D721Med (cell line): ENCODE data around the gene GATA2.

Source experiments
- DNase-seq: peaks from one replicate; pipeline ENCODE4 v3.0.0; 2011; ENCODE audit warnings: low spot score; ENCODE audit not compliant: insufficient read length
- FAIRE-seq: peaks from 2 replicates; lab custom pipeline; 2011; peaks lifted over from hg19 to GRCh38; lab: Jason Lieb, UNC
- TF ChIP-seq, protein P1 (sequence below): IDR thresholded peaks from 2 replicates; pipeline ENCODE4 v1.5.1; 2012; ENCODE audit warnings: mild to moderate bottlenecking, control low read depth; ENCODE audit not compliant: insufficient read depth; ENCODE audit errors: missing control alignments

Gene GATA2

DNA sequence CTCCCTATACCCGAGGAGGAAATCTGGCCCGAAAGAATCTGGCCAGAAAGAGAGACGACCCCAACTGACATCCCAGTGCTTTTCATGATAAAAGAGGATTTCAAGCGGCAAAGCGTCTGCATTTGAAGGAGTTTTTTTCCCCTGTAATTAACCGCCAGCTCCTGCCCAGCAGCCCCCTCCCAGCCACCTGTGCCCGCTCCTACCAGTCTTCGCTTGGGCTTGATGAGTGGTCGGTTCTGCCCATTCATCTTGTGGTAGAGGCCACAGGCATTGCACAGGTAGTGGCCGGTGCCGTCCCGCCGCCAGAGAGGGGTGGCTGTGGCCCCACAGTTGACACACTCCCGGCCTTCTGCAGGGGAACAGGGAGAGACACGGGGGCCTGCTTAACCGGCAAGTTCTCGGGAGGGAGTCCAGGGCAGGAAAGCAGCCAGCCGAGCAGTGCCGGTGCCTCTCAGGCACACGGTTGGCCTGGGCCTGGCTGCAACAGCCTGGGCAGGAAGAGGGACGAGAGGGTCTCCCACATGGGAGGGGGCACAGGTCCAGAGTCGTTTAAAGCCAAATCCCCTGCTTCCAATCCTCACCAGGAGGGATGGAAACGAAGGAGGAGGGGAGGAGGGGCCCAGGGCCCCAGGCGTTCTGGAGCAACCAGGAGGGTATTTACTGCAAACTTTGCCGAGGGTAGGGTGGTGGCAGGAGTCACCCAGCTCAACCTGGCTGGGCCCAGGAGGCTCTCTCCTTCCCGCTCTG, 9.2 kb downstream of the GATA2 start:
- FAIRE-seq, result no peak
- no peak for DNase-seq
- TF ChIP-seq, protein P1, sequence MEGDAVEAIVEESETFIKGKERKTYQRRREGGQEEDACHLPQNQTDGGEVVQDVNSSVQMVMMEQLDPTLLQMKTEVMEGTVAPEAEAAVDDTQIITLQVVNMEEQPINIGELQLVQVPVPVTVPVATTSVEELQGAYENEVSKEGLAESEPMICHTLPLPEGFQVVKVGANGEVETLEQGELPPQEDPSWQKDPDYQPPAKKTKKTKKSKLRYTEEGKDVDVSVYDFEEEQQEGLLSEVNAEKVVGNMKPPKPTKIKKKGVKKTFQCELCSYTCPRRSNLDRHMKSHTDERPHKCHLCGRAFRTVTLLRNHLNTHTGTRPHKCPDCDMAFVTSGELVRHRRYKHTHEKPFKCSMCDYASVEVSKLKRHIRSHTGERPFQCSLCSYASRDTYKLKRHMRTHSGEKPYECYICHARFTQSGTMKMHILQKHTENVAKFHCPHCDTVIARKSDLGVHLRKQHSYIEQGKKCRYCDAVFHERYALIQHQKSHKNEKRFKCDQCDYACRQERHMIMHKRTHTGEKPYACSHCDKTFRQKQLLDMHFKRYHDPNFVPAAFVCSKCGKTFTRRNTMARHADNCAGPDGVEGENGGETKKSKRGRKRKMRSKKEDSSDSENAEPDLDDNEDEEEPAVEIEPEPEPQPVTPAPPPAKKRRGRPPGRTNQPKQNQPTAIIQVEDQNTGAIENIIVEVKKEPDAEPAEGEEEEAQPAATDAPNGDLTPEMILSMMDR, result no peak

- FAIRE-seq (no peak), DNase-seq (no peak)
- TF ChIP-seq, protein P1, result no peak
Measured at GRCh38 chr3:128482666-128483656, 10.0 kb downstream of the GATA2 start.

DNA sequence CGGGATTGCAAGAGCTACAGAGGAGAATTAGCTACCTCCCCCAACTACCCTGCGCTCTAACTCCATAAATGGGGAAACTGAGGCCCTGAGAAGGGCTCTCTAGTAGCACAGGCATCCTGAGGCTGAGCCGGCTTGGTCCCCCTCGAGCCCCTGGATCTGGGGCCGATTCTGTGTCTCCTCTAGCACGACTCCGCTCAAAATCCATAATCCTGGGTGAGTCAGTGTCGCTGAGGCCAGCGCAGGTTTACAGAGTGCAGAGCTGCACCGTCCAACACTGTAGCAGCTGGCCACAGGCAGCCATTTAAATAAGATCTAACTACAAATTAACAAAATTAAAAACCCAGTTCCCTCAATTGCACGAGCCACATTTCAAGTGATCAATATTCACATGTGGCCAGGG, 10.8 kb downstream of the GATA2 start:
- FAIRE-seq (no peak), DNase-seq (no peak)
- TF ChIP-seq, protein P1, result no peak

- TF ChIP-seq, protein P1, result no peak
- DNase-seq (no peak), FAIRE-seq (no peak)
Measured at GRCh38 chr3:128481438-128481942, 11.5 kb downstream of the GATA2 start.

DNA sequence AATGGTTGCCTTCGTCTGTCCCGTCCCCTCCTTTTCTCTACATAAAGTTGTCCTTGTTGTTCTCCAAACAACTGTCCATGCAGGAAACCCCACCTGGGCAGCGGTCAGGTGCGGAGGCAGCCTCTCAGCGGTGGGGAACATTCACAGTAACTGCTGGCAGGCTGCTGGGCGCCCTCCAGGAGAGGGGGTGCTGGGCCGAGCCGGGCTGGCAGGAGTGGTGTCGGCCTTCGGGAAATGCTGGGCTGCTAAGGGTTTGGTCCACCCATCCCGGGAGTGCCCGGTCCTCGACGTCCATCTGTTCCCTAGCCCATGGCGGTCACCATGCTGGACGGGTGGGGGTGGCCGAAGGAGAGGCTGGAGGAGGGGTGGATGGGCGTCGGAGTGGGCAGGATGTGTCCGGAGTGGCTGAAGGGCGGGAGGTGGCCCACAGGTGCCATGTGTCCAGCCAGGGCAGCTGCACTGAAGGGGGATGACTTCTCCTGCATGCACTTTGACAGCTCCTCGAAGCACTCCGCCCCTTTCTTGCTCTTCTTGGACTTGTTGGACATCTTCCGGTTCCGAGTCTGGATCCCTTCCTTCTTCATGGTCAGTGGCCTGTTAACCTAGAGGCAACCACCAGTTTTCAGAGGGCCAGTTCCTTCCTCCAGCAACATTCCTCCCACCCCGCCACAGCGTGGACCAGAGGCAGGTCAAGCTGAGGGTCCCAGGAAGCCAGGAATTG, 12.1 kb downstream of the GATA2 start:
- FAIRE-seq (no peak), DNase-seq (no peak)
- TF ChIP-seq, protein P1, result no peak

GRCh38 chr3:128480278-128480677, 12.7 kb downstream of the GATA2 start:
- DNase-seq, result no peak
- FAIRE-seq, result no peak
- TF ChIP-seq, protein P1, result no peak
